Lung (tissue), 16 donors: ENCODE data around the gene CTR9. TPM values are rescaled to one million over a fixed set of nuclear protein-coding genes. Genes with fewer than 3 reads are reported as not detected.

Experiments used
- ATAC-seq: fragments of 200-7000 bp; cut with Tn5 transposase; one replicate; pipeline ENCODE4 v1.9.1; 2020; ENCODE audit warnings: moderate number of reproducible peaks; ENCODE audit not compliant: insufficient read depth, low FRiP score
- DNase-seq, 3 donors: peaks; one replicate each; pipeline ENCODE4 v3.0.0-alpha.2; 2013 to 2017
- H3K27ac ChIP-seq, 2 donors: one replicate each; pipeline ENCODE4 v1.5.1; 2013; ENCODE audit warnings: mild to moderate bottlenecking in 2 of 2, moderate library complexity in 2 of 2, control low read depth in 1 of 2, inconsistent platforms in 1 of 2, low read depth in 1 of 2, low read length in 1 of 2
- H3K27me3 ChIP-seq, 3 donors: one replicate each; pipeline ENCODE4 v1.5.1; 2013; ENCODE audit warnings: low read length in 2 of 3; ENCODE audit not compliant: control insufficient read depth in 3 of 3, insufficient read depth in 3 of 3
- H3K36me3 ChIP-seq, 4 donors: one replicate each; pipeline ENCODE4 v1.5.1; 2013; ENCODE audit warnings: low read length in 4 of 4, mild to moderate bottlenecking in 1 of 4, moderate library complexity in 1 of 4; ENCODE audit not compliant: control insufficient read depth in 4 of 4, insufficient read depth in 4 of 4
- H3K4me1 ChIP-seq, 5 donors: one replicate each; pipeline ENCODE4 v1.5.1; 2013; ENCODE audit warnings: low read length in 5 of 5, mild to moderate bottlenecking in 2 of 5, moderate library complexity in 1 of 5; ENCODE audit not compliant: control insufficient read depth in 5 of 5, insufficient read depth in 5 of 5
- H3K4me3 ChIP-seq: one replicate; pipeline ENCODE4 v1.5.1; 2013; ENCODE audit warnings: mild to moderate bottlenecking, control low read depth, moderate library complexity
- H3K9ac ChIP-seq, 2 donors: one replicate each; pipeline ENCODE4 v1.5.1; 2013; ENCODE audit warnings: low read length in 2 of 2, control low read depth in 1 of 2; ENCODE audit not compliant: insufficient read depth in 1 of 2
- H3K9me3 ChIP-seq, 4 donors: one replicate each; pipeline ENCODE4 v1.5.1; 2013; ENCODE audit warnings: low read length in 3 of 4, mild to moderate bottlenecking in 1 of 4, moderate library complexity in 1 of 4; ENCODE audit not compliant: control insufficient read depth in 4 of 4, insufficient read depth in 3 of 4
- WGBS, 2 donors: extraction: QIAGEN DNeasy Blood & Tissue Kit; methylation state at CpG; one replicate each; pipeline ENCODE4 v1.1.7; 2013; 5-methylcytosine and 5-hydroxymethylcytosine counted together
- long read RNA-seq, 5 donors: transcript quantifications; one replicate each; lab custom pipeline, GENCODE V29; 2026
- polyA plus RNA-seq, 2 donors: library from polyadenylated mRNA; stranded (reverse); fragments of 200-250 nt; gene quantifications; one replicate each; pipeline ENCODE4 v1.2.1, GENCODE V29; 2013
- total RNA-seq, 2 donors: library from RNA; depleted of rRNA in 1 of 2; stranded (reverse); fragments of >200 nt in 1 of 2; gene quantifications; one replicate each; pipeline ENCODE4 v1.2.1, GENCODE V29; 2014 to 2021
- TF ChIP-seq, protein P1 (sequence below): IDR thresholded peaks from 2 replicates; pipeline ENCODE4 v1.5.1; 2012; ENCODE audit warnings: mild to moderate bottlenecking; ENCODE audit errors: control extremely low read depth, extremely low read depth
- donor health status: control.
- donor health status: control.
- donor health status: Bipolar disorder and iron deficiency.
- donor health status: healthy.
- donor health status: DM: yes; HTN: yes; CAD: no.

CTR9 gene
- total RNA-seq (10 to 100 TPM; 26.2 to 40.0 TPM), polyA plus RNA-seq (10 to 100 TPM; 13.2 to 18.1 TPM)
- long read RNA-seq, donor 1, partial matches to known transcripts, result 1,458 of 1,524 reads
- long read RNA-seq, donor 1, other reads (novel, unspliced or antisense), result 65 of 1,524 reads
- long read RNA-seq, donor 2, full-length matches to known transcripts, result 1 of 357 reads
- long read RNA-seq, donor 2, partial matches to known transcripts, result 339 of 357 reads
- long read RNA-seq, donor 2, other reads (novel, unspliced or antisense), result 17 of 357 reads
- long read RNA-seq, donor 3, partial matches to known transcripts, result 215 of 230 reads
- long read RNA-seq, donor 3, other reads (novel, unspliced or antisense), result 15 of 230 reads
- long read RNA-seq, donor 4, partial matches to known transcripts, result 1,083 of 1,084 reads
- long read RNA-seq, donor 4, other reads (novel, unspliced or antisense), result 0 of 1,084 reads
- long read RNA-seq, donor 5, partial matches to known transcripts, result 506 of 540 reads
- long read RNA-seq, donor 5, other reads (novel, unspliced or antisense), result 33 of 540 reads

GRCh38 chr11:10750838-10751580 is at the start of gene CTR9:
CTR9 (plus strand) TSS chr11:10751246; CDS start chr11:10751413, 167 bp downstream.
- Histone ChIP-seq H3K9me3 (no peaks in the 10 kb centered on the region), H3K4me1 (peaks cover 0 to 11% (median 7%) of the 10 kb centered on the region in 5 donors), H3K9ac (peak within 1 kb of the TSS; percentile 71 to 88), H3K27ac (peak within 1 kb of the TSS; percentile 95), H3K36me3 (peaks cover 1 to 16% (median 8%) of the 10 kb centered on the region in 4 donors), H3K4me3 (peak within 1 kb of the TSS; percentile 79), H3K27me3 (no peaks in the 10 kb centered on the region)
- ATAC-seq, result peak; percentile 95
- peak; percentile 95 to 97 (median 96) for DNase-seq
- TF ChIP-seq, protein P1, sequence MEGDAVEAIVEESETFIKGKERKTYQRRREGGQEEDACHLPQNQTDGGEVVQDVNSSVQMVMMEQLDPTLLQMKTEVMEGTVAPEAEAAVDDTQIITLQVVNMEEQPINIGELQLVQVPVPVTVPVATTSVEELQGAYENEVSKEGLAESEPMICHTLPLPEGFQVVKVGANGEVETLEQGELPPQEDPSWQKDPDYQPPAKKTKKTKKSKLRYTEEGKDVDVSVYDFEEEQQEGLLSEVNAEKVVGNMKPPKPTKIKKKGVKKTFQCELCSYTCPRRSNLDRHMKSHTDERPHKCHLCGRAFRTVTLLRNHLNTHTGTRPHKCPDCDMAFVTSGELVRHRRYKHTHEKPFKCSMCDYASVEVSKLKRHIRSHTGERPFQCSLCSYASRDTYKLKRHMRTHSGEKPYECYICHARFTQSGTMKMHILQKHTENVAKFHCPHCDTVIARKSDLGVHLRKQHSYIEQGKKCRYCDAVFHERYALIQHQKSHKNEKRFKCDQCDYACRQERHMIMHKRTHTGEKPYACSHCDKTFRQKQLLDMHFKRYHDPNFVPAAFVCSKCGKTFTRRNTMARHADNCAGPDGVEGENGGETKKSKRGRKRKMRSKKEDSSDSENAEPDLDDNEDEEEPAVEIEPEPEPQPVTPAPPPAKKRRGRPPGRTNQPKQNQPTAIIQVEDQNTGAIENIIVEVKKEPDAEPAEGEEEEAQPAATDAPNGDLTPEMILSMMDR, result no peak
- WGBS, 2 donors, result 0 to 1% methylated on average over 66 to 67 of the region's 67 CpGs

GRCh38 chr11:10701982-10702381 is 49.1 kb upstream of the CTR9 start:
- no peak overlapping the region for H3K27ac ChIP-seq
- peaks cover 0 to 2% (median 0%) of the 10 kb centered on the region in 4 donors for H3K9me3 ChIP-seq
- 90 to 92% methylated on average over 3 of the region's 3 CpGs for WGBS, 2 donors
- H3K4me1 ChIP-seq, result no peaks in the 10 kb centered on the region
- ATAC-seq (no peak), DNase-seq (no peak)
- no peaks in the 10 kb centered on the region for H3K36me3 ChIP-seq
- H3K4me3 ChIP-seq, result no peak overlapping the region
- H3K27me3 ChIP-seq, result no peaks in the 10 kb centered on the region
- TF ChIP-seq, protein P1, result no peak
- H3K9ac ChIP-seq, result no peak overlapping the region

- TF ChIP-seq, protein P1, result no peak
- Histone ChIP-seq H3K4me1 (peaks cover 0 to 2% (median 0%) of the 10 kb centered on the region in 5 donors), H3K4me3 (no peak overlapping the region), H3K36me3 (no peaks in the 10 kb centered on the region), H3K27me3 (no peaks in the 10 kb centered on the region), H3K9me3 (no peaks in the 10 kb centered on the region), H3K9ac (no peak overlapping the region), H3K27ac (no peak overlapping the region)
- no peak for DNase-seq
- WGBS, 2 donors, result 94 to 96% methylated on average over 3 of the region's 3 CpGs
- no peak for ATAC-seq
Observed at GRCh38 chr11:10708131-10708530, 42.9 kb upstream of the CTR9 start.
